GM18861 (cell line): Measurements from ENCODE around the gene SH3PXD2A.

Experiments used
- ATAC-seq: cut with Tn5 transposase; IDR thresholded peaks from one replicate; pipeline ENCODE4 v1.9.1; 2021; ENCODE audit not compliant: unreplicated experiment

The SH3PXD2A gene

GRCh38 chr10:103729851-103730250, 125.5 kb downstream of the SH3PXD2A start:
- ATAC-seq = no peak

DNA sequence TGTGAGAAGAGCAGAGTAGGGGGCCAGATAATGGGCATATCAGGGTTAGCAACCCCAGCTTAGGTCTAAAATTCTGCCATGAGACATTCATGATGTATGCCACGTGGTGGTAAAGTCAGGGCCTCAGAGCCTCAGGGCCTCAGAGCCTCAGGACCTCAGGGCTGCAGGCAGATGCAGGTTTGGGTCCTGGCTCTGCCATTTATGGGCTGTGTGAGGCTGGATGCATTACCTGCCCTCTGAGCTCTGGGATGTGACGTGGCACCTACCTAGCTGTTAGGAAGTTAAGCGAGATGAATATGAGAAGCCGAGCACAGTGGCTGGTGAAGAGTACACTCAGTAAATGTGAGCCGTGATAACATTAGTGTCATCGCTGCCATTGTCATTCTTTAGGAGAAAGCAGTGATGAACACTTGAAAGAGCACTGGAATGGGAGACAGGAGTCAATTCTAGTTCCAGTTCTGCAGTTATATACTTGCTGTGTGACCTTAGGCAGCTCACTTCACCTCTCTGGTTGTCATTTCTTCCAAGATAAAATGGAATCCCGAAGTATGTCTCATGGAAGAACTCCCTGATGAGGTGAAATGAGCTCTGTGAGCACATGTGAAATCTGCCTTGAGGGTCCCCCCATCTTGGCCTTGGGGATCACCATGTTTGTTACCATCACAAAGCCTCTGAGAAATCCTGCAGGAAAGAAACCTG, 127.2 kb downstream of the SH3PXD2A start:
- no peak for ATAC-seq

DNA sequence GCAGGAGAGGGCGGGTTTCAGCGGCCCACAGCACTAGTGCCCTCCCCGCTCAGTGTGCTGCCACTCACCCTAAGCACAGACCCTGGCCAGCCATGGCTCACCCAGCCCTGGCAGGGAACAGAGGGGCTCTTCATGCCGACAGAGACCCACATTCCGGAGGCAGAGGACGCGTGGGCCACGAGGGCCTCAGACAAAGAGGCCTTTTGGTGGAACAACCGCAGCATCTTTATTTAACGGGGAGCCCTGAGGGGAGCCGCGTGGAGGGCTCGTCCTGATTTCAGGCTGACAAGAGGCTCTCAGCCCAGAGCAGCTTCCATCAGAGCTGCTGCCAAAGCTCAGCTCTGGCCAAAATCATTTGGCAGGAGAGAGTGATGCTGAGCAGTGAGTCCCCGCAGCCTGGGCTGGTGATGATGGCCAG, 127.8 kb downstream of the SH3PXD2A start:
- ATAC-seq = no peak

- ATAC-seq = no peak
These were observed 128.7 kb downstream of the SH3PXD2A start for GRCh38 chr10:103726637-103727036.

- no peak for ATAC-seq
These were observed 130.1 kb downstream of the SH3PXD2A start for GRCh38 chr10:103725242-103725641.

DNA sequence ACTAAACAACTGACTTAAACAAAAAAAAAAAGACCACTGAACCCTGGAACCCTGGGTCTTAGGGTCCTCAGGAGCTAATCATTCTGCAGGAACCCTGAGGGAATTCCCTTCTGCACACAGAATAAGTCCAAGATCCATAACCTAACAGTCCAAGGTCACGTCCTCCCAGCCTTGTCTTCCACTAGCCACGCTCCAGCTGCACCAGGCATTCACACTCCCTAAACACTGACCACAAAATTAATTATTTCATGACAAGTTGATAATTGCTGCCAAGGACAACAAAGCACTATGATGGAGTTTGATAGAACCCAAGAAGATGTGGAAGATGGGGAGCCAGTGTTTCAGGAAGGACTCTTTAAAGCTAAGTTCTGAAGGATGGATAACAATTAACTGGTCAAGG, 130.6 kb downstream of the SH3PXD2A start:
- no peak for ATAC-seq

- no peak for ATAC-seq
These were observed 131.3 kb downstream of the SH3PXD2A start for GRCh38 chr10:103724074-103724473.

GRCh38 chr10:103723557-103723956, 131.8 kb downstream of the SH3PXD2A start:
- no peak for ATAC-seq

DNA sequence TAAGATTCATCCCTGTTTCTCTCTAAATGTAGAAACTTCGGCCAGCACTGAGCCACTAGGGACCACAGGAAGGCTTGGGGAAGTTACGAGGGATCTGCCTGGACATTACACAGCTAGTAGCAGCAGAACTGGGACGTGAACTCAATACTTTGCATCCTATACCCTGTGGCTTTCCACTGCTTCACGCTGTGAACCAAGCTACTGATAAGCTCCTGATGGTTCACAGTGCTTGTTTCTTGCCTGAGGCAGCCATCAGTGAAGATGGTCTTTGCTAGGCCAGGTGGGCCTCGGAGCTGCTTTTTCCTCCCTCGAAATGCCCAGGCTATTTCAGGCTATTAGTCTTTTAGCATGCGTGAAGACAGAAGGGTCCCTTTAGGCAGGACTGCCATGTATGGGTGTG, 132.7 kb downstream of the SH3PXD2A start:
- ATAC-seq = no peak

GRCh38 chr10:103720964-103721335, 134.4 kb downstream of the SH3PXD2A start:
- no peak for ATAC-seq

DNA sequence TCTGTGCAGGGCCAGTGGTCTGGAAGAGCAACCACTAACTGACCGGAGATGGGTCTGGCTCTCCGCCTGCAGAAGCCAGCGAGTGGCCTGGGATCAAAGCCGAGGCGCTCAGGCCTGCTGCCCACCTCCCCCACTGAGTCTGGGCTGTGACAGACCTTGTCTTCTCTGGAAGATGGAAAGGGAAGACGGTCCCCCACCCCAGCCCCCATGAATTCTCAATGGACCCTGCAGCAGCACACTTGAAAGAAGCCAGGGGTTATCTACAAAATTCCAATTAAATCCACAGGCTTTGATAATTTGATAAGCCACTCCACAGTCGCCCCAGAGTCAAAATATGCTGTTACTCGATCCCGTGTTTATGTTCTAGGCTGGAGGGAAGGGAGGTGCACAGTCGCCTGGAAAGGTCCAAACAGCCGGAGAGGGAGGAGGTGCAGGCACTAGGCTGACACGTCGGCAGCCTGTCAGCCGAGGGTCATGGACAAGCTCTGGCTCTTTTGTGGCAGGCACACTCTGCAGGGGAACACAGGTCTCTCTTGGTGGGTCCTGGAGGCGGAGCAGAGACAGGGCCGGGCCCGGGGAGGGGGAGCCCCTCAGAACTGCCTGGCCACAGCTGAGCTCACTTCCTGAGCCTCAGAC, 134.9 kb downstream of the SH3PXD2A start:
- no peak for ATAC-seq

- ATAC-seq = no peak
These were observed 136.3 kb downstream of the SH3PXD2A start for GRCh38 chr10:103719036-103719435.

- ATAC-seq = no peak
These were observed 137.1 kb downstream of the SH3PXD2A start for GRCh38 chr10:103718247-103718620.

DNA sequence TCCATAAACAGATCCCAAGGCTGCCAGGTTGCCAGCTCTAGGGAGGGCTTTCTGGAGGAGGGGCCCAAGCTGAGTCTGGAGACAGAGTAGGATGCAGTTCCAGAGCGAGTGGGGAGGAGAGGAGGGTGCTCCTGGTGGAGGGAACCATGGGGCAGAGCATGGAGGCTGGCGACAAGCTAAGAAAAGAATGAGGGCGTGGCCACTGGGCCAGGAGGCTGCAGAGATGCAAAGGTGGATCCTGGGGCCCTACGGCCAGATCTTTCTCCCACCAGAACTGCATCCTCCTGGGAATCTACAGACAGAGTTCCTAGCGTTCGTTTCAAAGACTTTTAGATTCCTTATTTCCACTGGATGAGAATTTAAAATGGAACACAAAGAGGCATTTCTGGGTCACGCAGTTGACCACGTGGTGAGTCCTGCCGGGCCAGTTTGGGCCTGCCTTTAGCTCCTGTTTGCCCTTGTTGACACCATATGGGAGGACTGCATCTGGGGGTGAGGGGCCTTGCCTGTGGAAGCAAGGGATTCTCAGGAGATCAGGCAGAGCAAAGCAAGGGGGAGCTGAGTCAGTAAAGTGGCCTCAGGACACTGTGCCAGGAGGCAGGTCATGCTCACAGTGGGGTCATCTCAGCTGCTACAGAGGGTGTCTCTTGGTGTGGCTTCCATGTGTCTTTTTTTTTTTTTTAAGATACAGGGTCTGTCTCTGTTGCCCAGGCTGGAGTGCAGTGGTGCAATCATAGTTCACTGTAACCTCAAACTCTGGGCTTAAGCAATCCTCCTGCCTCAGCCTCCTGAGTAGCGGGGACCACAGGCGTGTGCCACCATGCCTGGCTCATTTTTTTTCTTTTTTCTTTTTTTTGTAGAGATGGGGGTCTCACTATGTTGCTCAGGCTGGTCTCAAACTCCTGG, 137.8 kb downstream of the SH3PXD2A start:
- no peak for ATAC-seq

GRCh38 chr10:103716206-103717160, 138.9 kb downstream of the SH3PXD2A start:
- ATAC-seq = no peak

DNA sequence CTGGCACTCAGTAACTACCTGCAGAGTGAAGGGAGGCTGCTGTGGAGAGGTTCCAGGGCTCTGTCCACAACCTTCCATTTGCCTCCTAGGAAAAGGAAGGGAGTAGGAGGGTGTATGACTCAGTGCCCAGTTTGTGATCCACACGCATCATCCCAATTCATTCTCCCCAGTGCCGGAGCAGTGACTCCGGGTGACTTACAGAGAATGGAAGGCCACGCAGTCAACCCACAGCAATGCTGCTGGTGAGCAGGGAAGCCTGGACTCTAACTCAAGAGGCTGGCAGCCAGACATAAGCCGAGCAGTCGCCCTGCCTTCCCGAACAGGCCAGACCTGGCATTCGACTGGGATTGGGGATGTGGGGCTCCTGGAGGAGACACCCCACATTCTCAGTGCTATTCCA, 139.9 kb downstream of the SH3PXD2A start:
- no peak for ATAC-seq

DNA sequence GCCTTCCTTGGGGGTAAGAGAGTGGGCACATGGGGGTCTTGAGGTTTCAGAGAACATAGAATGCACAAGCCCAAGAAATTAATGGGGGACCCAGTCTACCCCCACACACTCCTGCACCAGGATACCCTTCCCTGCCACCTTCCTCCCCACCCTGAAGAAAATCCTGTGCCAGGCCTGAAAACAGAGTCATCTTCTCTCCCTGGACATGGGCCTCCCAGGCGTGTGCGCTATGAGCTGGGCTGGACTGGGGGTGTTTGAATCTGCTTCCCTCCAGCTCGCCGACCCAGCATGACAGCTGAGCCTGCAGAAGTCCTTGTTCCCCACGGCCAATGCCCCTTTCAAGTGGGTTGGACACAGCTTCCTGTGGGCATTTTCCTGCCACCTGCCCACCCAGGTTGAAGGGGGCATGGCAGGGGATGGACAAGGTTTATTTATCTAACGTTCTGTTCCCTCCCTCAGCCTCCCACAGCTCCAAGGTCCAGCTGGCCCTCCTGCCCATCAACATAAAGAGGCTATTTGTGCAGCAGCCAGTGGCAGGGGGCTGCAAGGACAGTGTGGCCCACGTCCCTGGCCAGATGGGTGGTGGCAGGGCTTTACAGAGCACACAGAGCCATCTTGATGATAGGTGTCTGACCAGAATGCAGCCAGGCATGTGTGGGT, 141.0 kb downstream of the SH3PXD2A start:
- no peak for ATAC-seq

GRCh38 chr10:103713676-103714075, 141.7 kb downstream of the SH3PXD2A start:
- ATAC-seq = no peak

GRCh38 chr10:103712898-103713498, 142.4 kb downstream of the SH3PXD2A start:
- ATAC-seq = peak; percentile 52

DNA sequence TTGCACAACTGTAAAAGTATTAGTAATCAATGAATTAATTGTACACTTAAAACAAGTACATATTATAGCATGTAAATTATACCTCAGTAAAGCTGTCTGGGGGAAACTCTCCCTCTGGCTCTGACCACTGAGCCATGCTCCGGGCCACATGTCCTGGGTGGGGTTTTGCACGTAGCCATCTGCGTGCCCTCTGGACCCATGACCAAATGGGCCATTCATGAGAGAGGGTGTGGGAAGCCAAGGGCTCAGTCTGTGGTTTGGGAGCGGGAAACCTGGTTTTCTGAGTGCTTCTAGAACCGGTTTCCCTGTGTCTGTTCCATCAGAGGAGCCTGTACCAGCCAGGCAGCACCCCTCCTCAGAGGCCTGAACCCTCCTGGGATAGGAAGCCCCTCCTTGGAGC, 143.2 kb downstream of the SH3PXD2A start:
- ATAC-seq = no peak
